ENCODE data around the gene ERICH4.

DNA sequence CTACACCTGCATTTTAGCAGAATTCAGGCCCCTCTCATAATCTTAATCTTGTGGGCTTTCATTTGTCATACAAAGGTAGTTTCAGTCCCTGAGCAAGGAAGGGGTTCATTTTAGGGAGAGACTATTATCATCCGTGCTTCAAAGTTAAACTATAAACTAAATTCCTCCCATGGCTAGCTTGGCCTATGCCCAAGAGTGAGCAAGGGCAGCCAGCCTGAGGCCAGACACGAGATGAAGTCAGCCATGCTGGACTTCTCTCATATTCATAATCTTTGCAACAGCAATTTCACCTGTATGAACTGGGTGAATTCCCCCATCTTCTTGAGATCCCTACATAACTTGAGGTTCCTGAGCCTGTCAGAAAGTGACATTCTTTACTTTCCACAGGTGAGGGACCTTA, 13.0 kb downstream of the ERICH4 start:
- TF ChIP-seq CTCF (IDR thresholded peaks at IDR 0.05), result no peak
- TF ChIP-seq POLR2A (IDR thresholded peaks at IDR 0.05), result no peak
- TF ChIP-seq POLR2AphosphoS5 (IDR thresholded peaks at IDR 0.05), result no peak
